CD14-positive monocyte (primary cell): Measurements from ENCODE around the gene FXYD2. TPM values are rescaled to one million over a fixed set of nuclear protein-coding genes. Genes with fewer than 3 reads are reported as not detected.

Experiments used
- DNase-seq, 3 donors: peaks; one replicate each; pipeline ENCODE4 v3.0.0-alpha.2; 2011 to 2022
- H2AFZ ChIP-seq: 2 replicates; pipeline ENCODE4 v1.6.0; 2012; ENCODE audit warnings: mild to moderate bottlenecking, low read depth, low read length, inconsistent platforms; ENCODE audit not compliant: insufficient read depth, poor library complexity, severe bottlenecking
- H3K27ac ChIP-seq, 2 donors: 1 replicate in 1 of 2; 2 replicates in 1 of 2; pipeline ENCODE4 v1.5.1; 2012 to 2013; ENCODE audit warnings: low read length in 2 of 2, control low read depth in 1 of 2, inconsistent platforms in 1 of 2, low read depth in 1 of 2, mild to moderate bottlenecking in 1 of 2
- H3K27me3 ChIP-seq, 2 donors: one replicate each; pipeline versions ENCODE4 v1.6.0 to v1.6.1; 2011 to 2013; ENCODE audit warnings: low read length in 2 of 2; ENCODE audit not compliant: control insufficient read depth in 2 of 2, insufficient read depth in 2 of 2
- H3K36me3 ChIP-seq, 2 donors: replicated peaks in 1 of 2; 1 replicate in 1 of 2; 2 replicates in 1 of 2; pipeline versions ENCODE4 v1.5.1 to v1.6.1; 2012 to 2013; ENCODE audit warnings: low read length in 2 of 2, control low read depth in 1 of 2, inconsistent platforms in 1 of 2, mild to moderate bottlenecking in 1 of 2; ENCODE audit not compliant: insufficient read depth in 2 of 2, control insufficient read depth in 1 of 2
- H3K4me1 ChIP-seq, 2 donors: 1 replicate in 1 of 2; 2 replicates in 1 of 2; pipeline versions ENCODE4 v1.5.1 to v1.6.1; 2012 to 2013; ENCODE audit warnings: low read length in 2 of 2, control low read depth in 1 of 2, inconsistent platforms in 1 of 2, mild to moderate bottlenecking in 1 of 2, moderate library complexity in 1 of 2; ENCODE audit not compliant: insufficient read depth in 2 of 2, control insufficient read depth in 1 of 2
- H3K4me2 ChIP-seq: replicated peaks from 2 replicates; pipeline ENCODE3; 2012; ENCODE audit warnings: low read length, moderate library complexity, mild to moderate bottlenecking; ENCODE audit not compliant: poor library complexity, severe bottlenecking; ENCODE audit errors: extremely low read depth
- H3K4me3 ChIP-seq, 3 experiments: fragments of 200-600 bp in 1 of 3; sonication (generic) in 1 of 3; replicated peaks in 1 of 3; 1 replicate in 2 of 3; 2 replicates in 1 of 3; pipeline ENCODE4 v1.5.1; 2011 to 2013; ENCODE audit warnings: low read length in 3 of 3, mild to moderate bottlenecking in 3 of 3, control low read depth in 2 of 3, low read depth in 2 of 3, inconsistent platforms in 1 of 3, moderate library complexity in 1 of 3
- H3K79me2 ChIP-seq: 2 replicates; pipeline ENCODE4 v1.6.0; 2012; ENCODE audit warnings: mild to moderate bottlenecking, control low read depth, inconsistent platforms, low read length, moderate library complexity; ENCODE audit not compliant: insufficient read depth
- H3K9ac ChIP-seq: 2 replicates; pipeline ENCODE4 v1.6.0; 2017; ENCODE audit warnings: low read length, mild to moderate bottlenecking; ENCODE audit not compliant: insufficient read depth, poor library complexity, severe bottlenecking
- H3K9me3 ChIP-seq, 2 donors: replicated peaks in 1 of 2; 1 replicate in 1 of 2; 2 replicates in 1 of 2; pipeline versions ENCODE4 v1.5.1 to v1.6.1; 2012 to 2013; ENCODE audit warnings: low read length in 2 of 2, control low read depth in 1 of 2; ENCODE audit not compliant: control insufficient read depth in 1 of 2, insufficient read depth in 1 of 2
- H4K20me1 ChIP-seq: 2 replicates; pipeline ENCODE4 v1.6.0; 2012; ENCODE audit warnings: mild to moderate bottlenecking, low read length, control low read depth, moderate library complexity; ENCODE audit not compliant: insufficient read depth
- H3K27ac Mint-ChIP-seq, 7 donors: one replicate each; pipeline ENCODE4 v1.8.0; 2020; ENCODE audit warnings: mild to moderate bottlenecking in 7 of 7, mixed read lengths in 7 of 7, moderate library complexity in 6 of 7, inconsistent platforms in 2 of 7
- H3K27me3 Mint-ChIP-seq, 3 donors: one replicate each; pipeline ENCODE4 v1.8.0; 2021 to 2022; ENCODE audit warnings: low read depth in 3 of 3, mild to moderate bottlenecking in 3 of 3, mixed read lengths in 3 of 3, moderate library complexity in 3 of 3, inconsistent platforms in 1 of 3
- H3K36me3 Mint-ChIP-seq, 2 donors: one replicate each; pipeline ENCODE4 v1.8.0; 2020; ENCODE audit warnings: mixed read lengths in 2 of 2, inconsistent platforms in 1 of 2, mild to moderate bottlenecking in 1 of 2
- H3K4me1 Mint-ChIP-seq: one replicate; pipeline ENCODE4 v1.8.0; 2020; ENCODE audit warnings: mild to moderate bottlenecking, mixed read lengths
- H3K4me3 Mint-ChIP-seq, 2 donors: one replicate each; pipeline ENCODE4 v1.8.0; 2020; ENCODE audit warnings: mild to moderate bottlenecking in 2 of 2, mixed read lengths in 2 of 2, moderate library complexity in 1 of 2
- H3K9me3 Mint-ChIP-seq, 7 donors: one replicate each; pipeline ENCODE4 v1.8.0; 2020 to 2022; ENCODE audit warnings: mixed read lengths in 7 of 7, mild to moderate bottlenecking in 6 of 7, moderate library complexity in 6 of 7, inconsistent platforms in 2 of 7
- CTCF ChIP-seq: fragments of 200-600 bp; IDR thresholded peaks from one replicate; pipeline ENCODE4 v1.8.0; 2022; ENCODE audit warnings: antibody characterized with exemption, mild to moderate bottlenecking
- WGBS: methylation state at CpG from one replicate; pipeline ENCODE4 v1.1.5; 2013; ENCODE audit warnings: missing lambda C conversion rate; ENCODE audit not compliant: insufficient coverage; 5-methylcytosine and 5-hydroxymethylcytosine counted together
- intact Hi-C, 2 donors: fragments of 100-400 bp; cut with micrococcal nuclease; formaldehyde crosslinking; loops; one replicate each; pipeline versions ENCODE4 v1.15.0 to v1.15.1; 2023
- polyA plus RNA-seq, 3 donors: library from polyadenylated mRNA; depleted of rRNA in 1 of 3; unstranded in 2 of 3; stranded (reverse) in 1 of 3; fragments of 300-500 nt in 2 of 3; fragments of >200 nt in 1 of 3; fragmentation: Illumina TruSeq in 2 of 3; gene quantifications; 1 replicate in 2 of 3; 2 replicates in 1 of 3; pipeline ENCODE4 v1.2.3, GENCODE V29; 2012 to 2021

Gene FXYD2
- polyA plus RNA-seq, 3 donors, result 0.96 to 4.4 (median 2.5) TPM

- WGBS, result 4% methylated on average over 8 of the region's 13 CpGs
- Histone ChIP-seq H3K9ac (peak overlapping the region; percentile 61), H3K4me3 (peak overlapping the region in 1 of 3 experiments; percentile 49), H3K9me3 (no peaks in the 10 kb centered on the region), H3K4me2 (peak overlapping the region; percentile 66), H4K20me1 (no peaks in the 10 kb centered on the region), H3K79me2 (no peaks in the 10 kb centered on the region), H3K27ac (peak overlapping the region; percentile 82 to 89), H3K27me3 (no peaks in the 10 kb centered on the region), H3K4me1 (peaks cover 60 to 65% of the 10 kb centered on the region in 2 donors), H3K36me3 (no peaks in the 10 kb centered on the region), H2AFZ (peak overlapping the region; percentile 84)
- Mint-ChIP-seq H3K27me3 (peaks cover 0 to 1% (median 0%) of the 10 kb centered on the region in 3 donors), H3K4me3 (peak overlapping the region; percentile 59 to 83), H3K27ac (peak overlapping the region; percentile 85 to 93 (median 88)), H3K4me1 (peaks cover 66% of the 10 kb centered on the region), H3K9me3 (no peaks in the 10 kb centered on the region), H3K36me3 (no peaks in the 10 kb centered on the region)
- intact Hi-C loops, result loop anchor here (2.0 to 5.0 kb wide), 4 partner anchors 78 to 229 kb away; no protein-coding TSS in a partner anchor
- DNase-seq, result peak in 2 of 3 donors; percentile 50 to 58
- no peak for TF ChIP-seq CTCF
Observed at GRCh38 chr11:117823946-117824420, 561 bp downstream of the FXYD2 start.

GRCh38 chr11:117823294-117823945 is 1.1 kb downstream of the FXYD2 start:
- Histone ChIP-seq H3K79me2 (no peaks in the 10 kb centered on the region), H3K9me3 (no peaks in the 10 kb centered on the region), H4K20me1 (no peaks in the 10 kb centered on the region), H3K27ac (peak overlapping the region; percentile 82 to 89), H3K4me3 (peak overlapping the region in 1 of 3 experiments; percentile 49), H3K36me3 (no peaks in the 10 kb centered on the region), H3K4me2 (peak overlapping the region; percentile 14), H3K27me3 (no peaks in the 10 kb centered on the region), H3K9ac (peak overlapping the region; percentile 61), H3K4me1 (peaks cover 60 to 65% of the 10 kb centered on the region in 2 donors), H2AFZ (peak overlapping the region; percentile 84)
- peaks cover 66% of the 10 kb centered on the region for H3K4me1 Mint-ChIP-seq
- H3K27me3 Mint-ChIP-seq, result no peaks in the 10 kb centered on the region
- no peaks in the 10 kb centered on the region for H3K36me3 Mint-ChIP-seq
- DNase-seq, result peak; percentile 59 to 73 (median 61)
- no peaks in the 10 kb centered on the region for H3K9me3 Mint-ChIP-seq
- 9% methylated on average over 16 of the region's 18 CpGs for WGBS
- intact Hi-C loops, result loop anchor here (2.0 to 5.0 kb wide), 4 partner anchors 79 to 229 kb away; no protein-coding TSS in a partner anchor
- H3K4me3 Mint-ChIP-seq, result peak overlapping the region in 1 of 2 donors; percentile 53
- TF ChIP-seq CTCF, result peak; percentile 72
- peak overlapping the region; percentile 85 to 93 (median 88) for H3K27ac Mint-ChIP-seq
